Activated CD4-positive, CD25-positive, alpha-beta regulatory T cell (primary cell): Measurements from ENCODE around the gene CHRDL2.

Experiments
- DNase-seq, 4 experiments: peaks; one replicate each; lab custom pipeline; 2025; lab: John Stamatoyannopoulos, UW

CHRDL2 gene

GRCh38 chr11:74684661-74685060, 46.6 kb downstream of the CHRDL2 start:
- DNase-seq = no peak

- no peak for DNase-seq
Observed at GRCh38 chr11:74683941-74684481, 47.2 kb downstream of the CHRDL2 start.

DNA sequence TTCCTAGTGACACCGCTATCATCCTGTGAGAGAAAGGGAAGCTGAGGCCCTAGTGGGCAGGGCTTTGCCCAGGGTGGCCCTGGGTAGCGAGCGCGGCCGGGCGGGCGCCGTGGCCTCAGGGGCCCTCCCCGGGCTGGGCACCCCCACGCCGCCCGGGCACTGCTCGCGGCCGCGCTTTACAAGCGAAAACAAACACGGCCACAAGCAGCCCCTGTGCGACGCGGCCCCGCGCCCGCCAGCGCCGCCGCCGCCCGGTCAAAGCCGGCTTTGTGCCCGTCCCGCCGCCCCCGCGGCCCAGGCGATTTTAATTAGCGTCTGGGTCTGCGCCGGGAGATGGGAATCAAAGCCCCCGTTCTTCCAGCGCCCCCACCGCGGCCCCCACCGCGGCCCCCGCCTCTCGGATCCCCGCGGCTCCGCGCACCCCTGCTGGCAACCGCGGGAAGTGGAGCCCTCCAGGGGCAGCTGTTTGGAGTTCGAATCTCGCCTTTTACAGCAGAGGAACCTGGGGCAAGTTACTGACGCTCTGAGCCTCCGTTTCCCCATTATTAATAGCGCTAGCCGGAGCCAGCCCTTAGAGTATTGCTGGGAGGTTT, 47.9 kb downstream of the CHRDL2 start:
- no peak for DNase-seq

- no peak for DNase-seq
Observed at GRCh38 chr11:74682731-74683278, 48.4 kb downstream of the CHRDL2 start.

DNA sequence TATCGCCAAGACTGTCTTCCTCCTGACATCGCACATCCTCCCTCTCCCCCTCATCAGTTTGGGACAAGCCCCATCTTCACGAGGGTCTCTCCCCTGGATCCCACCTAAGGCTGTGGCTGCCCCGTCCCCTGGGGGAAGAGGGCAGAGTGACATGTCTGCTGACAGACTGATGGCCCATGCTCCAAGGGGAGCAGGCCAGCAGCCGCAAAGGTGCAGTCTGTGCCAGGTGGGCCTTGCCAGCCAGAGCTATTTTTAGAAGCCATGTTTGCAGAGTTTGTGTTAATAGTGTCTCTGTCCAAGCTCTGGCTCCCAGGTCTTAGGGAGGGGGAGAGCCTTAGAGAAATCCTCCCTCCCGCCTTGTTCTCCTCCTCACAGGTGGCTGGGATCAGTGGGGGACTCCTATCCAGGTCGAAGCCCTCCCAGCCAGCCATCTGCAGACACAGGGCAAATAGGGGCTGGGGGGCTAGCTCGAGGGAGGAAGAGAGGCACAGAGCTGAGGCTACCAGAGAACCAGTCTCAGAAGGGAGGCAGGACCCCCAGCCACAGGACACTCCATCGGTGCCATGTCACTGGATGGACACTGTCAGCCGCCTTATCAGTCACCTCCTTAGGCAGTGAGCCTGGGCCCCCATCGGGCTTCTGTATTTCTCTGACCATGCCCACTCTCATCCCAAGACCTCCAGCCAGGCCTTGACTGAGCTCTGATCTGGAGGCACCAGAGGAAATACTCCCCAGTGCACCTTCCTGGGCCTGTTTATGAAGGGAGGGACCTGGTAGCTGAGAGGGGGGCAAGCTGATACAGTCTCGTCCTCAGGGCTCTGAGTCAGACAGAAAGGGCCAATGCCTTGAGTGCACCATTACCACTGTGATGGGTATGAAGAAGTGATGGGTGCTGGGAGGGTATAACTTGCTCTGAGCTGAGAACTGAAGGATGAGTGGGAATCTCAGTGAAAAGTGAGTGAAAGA, 49.3 kb downstream of the CHRDL2 start:
- DNase-seq = no peak

GRCh38 chr11:74680703-74681531, 50.3 kb downstream of the CHRDL2 start:
- no peak for DNase-seq

GRCh38 chr11:74680035-74680671, 51.1 kb downstream of the CHRDL2 start:
- DNase-seq = no peak

DNA sequence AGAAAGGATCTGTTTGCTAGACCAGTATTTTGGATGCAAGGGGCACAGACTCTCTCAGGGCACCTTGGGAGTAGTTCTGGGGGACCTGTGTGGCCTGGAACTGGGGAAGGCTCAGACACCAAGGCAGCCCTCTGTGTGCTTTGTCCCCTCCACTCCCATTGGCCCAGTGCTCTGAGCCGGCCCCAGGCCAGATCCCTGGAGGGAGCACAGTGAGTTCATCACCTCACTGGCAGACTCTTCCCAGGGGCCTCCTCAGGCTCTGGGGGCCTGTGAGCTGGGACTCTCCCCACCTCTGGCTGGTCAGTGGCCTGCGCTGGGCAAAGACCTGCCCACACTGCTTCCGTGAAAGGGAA, 51.7 kb downstream of the CHRDL2 start:
- DNase-seq = no peak

- DNase-seq = no peak
Observed at GRCh38 chr11:74678591-74679512, 52.4 kb downstream of the CHRDL2 start.

DNA sequence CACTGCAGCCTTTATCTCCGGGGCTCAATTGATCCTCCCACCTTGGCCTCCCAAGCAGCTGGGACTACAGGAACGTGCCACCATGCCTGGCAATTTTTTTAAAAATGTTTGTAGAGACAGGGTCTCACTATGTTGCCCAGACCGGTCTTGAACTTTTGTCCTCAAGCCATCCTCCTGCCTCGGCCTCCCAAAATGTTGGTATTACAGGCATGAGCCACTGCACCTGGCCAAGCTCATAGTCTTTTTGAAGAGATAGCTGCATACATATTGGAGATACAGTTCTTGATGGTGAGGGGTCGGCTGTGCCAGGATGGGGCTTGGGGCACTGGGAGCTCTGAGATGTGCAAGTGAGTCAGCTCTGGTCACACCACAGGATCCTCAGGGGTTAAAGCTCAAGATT, 53.2 kb downstream of the CHRDL2 start:
- DNase-seq = no peak

DNA sequence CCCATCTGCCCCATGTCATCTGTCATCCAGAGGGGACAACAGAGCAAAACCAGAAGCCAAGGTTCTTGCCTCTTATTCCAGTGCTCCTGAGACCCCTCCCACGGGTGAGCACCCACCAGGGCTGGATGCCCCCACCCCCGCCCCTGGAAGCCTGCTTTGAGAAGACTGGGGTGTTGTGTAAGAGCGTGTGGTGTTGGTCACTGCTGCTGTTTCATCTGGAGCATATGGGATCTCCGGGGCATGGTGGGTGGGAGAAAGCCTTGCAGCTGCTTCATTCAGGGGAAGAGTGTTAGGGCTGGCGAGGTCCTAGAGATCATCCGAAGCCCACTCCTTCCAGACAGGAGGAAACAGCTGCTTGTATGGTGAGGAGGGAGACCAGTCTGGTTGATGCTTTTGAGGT, 54.1 kb downstream of the CHRDL2 start:
- DNase-seq = no peak

GRCh38 chr11:74676596-74676995, 54.6 kb downstream of the CHRDL2 start:
- no peak for DNase-seq

GRCh38 chr11:74675761-74676160, 55.5 kb downstream of the CHRDL2 start:
- DNase-seq = no peak

- no peak for DNase-seq
Observed at GRCh38 chr11:74673693-74674360, 57.4 kb downstream of the CHRDL2 start.

DNA sequence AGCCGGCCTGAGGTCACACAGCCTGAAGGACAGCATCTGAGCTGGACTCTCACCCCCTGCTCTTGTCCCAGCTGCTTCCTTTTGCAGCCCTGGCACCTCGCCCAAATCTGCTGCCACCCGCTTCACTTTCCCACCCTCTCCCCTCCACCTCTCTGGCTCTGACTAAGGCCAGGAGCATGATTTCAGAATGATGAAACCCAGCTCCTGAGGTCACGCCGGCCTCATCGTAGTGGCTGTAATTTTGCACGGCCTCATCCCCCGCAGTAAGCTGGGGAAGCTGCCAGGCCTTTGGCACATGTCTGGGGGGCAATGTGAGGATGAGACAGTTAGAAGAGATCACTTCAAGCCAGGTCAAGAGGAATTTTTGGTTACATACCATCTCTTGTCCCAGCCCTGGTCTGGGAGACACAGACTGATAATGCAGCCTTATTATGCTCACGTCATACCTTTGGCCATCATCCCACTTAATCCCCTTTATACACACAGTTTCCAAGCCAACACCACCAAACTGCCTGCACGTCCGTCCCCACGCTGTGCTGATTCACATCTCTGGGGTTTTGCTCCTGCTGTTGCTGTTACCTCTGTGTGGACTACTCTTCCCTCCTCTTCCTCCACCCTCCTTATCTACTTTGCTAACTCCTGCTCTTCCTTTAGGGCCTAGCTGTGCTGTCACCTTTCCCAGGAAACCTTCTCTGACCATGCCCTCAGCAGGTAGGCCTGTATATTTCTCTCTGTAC, 58.1 kb downstream of the CHRDL2 start:
- DNase-seq = no peak

DNA sequence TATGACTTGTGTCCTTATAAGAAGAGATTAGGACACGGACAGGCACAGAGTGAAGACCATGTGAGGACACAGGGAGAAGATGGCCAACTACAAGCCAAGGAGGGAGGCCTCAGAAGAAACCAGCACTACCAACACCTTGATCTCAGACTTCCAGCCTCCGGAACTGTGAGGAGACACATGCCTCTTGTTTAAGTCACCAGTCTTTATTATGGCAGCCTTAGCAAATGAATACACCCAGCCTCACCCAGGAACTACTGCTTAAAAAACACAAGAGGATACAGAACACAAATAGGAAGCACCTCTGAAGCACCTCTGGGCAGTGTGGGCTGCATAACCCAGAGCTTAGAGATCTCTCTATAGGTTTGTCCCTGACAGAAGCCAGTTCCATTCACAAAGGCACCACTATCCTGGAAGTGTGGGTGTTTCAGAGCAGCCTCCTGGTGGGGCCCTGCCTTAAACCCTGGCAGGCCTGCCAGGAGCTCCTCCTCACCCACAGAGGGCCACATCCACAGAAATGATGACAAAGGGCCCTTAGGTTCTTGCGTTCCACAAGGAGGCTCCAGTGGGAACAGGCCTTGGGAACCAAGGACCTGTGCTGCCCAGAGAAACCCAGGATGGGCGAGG, 58.8 kb downstream of the CHRDL2 start:
- DNase-seq = no peak

DNA sequence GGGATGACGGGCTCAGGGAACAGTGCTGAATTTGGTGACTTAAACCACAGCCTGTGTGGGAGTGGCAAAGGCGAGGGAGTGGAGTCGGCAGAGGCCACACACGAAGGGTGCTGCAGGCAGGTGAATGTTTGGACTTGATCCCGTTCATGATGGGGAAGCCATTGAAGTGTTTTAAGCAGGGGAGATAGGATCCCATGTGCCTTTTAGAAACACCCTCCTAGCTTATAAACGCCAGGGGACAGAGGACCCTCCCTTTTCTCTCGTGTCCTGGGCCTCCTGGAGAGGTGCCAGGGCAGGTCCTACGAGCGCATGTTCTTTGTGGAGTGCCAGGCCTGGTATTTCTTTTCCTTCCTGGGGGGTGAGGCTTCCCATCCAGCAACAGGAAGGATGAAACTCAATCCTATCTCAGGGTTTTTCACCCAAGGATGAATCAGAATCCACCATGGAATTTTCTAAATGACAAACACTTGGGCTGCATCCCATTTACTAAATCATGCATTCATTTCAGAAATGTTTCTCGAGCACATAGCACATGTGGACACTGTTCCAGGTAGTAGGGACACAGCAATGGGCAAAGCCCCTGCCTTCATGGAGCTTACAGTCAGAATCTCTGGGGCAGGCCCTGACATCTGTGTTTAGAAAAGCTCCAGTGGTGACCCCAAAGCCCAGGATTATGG, 59.6 kb downstream of the CHRDL2 start:
- DNase-seq = no peak

GRCh38 chr11:74670171-74670570, 61.1 kb downstream of the CHRDL2 start:
- DNase-seq = no peak
